Measurements from ENCODE around the gene CD83. TPM values are rescaled to one million over a fixed set of nuclear protein-coding genes. Genes with fewer than 3 reads are reported as not detected.

CD83 gene
- total RNA-seq, 1 donor from 2014 or later: 1.8 TPM

DNA sequence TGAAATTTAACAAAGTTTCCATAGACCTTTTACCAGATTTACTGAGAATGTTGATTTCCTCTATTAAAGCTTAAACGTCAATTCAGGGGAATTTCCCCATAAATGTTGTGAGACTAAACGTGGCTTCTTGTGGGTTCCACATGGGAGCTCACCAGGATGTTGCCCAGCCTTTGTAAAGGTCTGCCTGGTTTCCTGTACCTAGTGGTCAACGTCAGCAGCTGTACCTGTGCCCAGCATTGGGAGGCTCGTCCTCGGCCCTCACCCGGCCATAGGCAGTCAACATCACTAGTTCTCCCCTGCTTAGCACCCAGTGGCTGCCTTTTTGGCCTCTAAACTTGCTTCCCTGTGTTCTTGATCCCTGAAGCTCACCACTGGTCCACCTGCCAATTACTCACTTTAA lies 22.1 kb upstream of the CD83 start:
- Mint-ChIP-seq H3K4me1 (ENCODE audit: low read depth, unreplicated experiment) (no peaks in the 10 kb centered on the region), H3K27me3 (ENCODE audit: low read depth, unreplicated experiment) (peaks cover 1% of the 10 kb centered on the region), H3K36me3 (ENCODE audit: low read depth, unreplicated experiment) (peaks cover 3% of the 10 kb centered on the region), H3K4me3 (ENCODE audit: unreplicated experiment) (no peak overlapping the region), H3K27ac (ENCODE audit: unreplicated experiment) (no peak overlapping the region), H3K9me3 (ENCODE audit: unreplicated experiment) (no peaks in the 10 kb centered on the region)
- Histone ChIP-seq H3K36me3 (ENCODE audit: insufficient read depth, low read length) (no peaks in the 10 kb centered on the region), H3K4me3 (ENCODE audit: insufficient read depth, low read depth, low read length) (no peak overlapping the region), H3K9me3 (ENCODE audit: insufficient read depth, low read depth, low read length) (no peaks in the 10 kb centered on the region), H3K27me3 (ENCODE audit: insufficient read depth, low read length) (no peaks in the 10 kb centered on the region), H3K79me2 (ENCODE audit: insufficient read depth, low read length) (no peaks in the 10 kb centered on the region), H3K27ac (ENCODE audit: low read depth, low read length) (no peak overlapping the region), H3K9ac (ENCODE audit: low read length) (no peak overlapping the region), H4K20me1 (ENCODE audit: insufficient read depth, low read length) (no peaks in the 10 kb centered on the region), H3K4me1 (ENCODE audit: insufficient read depth, low read length) (no peaks in the 10 kb centered on the region), H3K4me2 (ENCODE audit: low read length) (no peak overlapping the region), H2AFZ (ENCODE audit: low read depth, low read length) (no peak overlapping the region)
- no peak for DNase-seq (ENCODE audit: low read depth)
- no peak for FAIRE-seq
- no peak for TF ChIP-seq EZH2 (IDR thresholded peaks at IDR 0.05; ENCODE audit: insufficient read depth, low read length)
- TF ChIP-seq, protein P1, sequence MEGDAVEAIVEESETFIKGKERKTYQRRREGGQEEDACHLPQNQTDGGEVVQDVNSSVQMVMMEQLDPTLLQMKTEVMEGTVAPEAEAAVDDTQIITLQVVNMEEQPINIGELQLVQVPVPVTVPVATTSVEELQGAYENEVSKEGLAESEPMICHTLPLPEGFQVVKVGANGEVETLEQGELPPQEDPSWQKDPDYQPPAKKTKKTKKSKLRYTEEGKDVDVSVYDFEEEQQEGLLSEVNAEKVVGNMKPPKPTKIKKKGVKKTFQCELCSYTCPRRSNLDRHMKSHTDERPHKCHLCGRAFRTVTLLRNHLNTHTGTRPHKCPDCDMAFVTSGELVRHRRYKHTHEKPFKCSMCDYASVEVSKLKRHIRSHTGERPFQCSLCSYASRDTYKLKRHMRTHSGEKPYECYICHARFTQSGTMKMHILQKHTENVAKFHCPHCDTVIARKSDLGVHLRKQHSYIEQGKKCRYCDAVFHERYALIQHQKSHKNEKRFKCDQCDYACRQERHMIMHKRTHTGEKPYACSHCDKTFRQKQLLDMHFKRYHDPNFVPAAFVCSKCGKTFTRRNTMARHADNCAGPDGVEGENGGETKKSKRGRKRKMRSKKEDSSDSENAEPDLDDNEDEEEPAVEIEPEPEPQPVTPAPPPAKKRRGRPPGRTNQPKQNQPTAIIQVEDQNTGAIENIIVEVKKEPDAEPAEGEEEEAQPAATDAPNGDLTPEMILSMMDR (IDR thresholded peaks at IDR 0.05; ENCODE audit: insufficient read depth, low read depth, low read length): no peak

DNA sequence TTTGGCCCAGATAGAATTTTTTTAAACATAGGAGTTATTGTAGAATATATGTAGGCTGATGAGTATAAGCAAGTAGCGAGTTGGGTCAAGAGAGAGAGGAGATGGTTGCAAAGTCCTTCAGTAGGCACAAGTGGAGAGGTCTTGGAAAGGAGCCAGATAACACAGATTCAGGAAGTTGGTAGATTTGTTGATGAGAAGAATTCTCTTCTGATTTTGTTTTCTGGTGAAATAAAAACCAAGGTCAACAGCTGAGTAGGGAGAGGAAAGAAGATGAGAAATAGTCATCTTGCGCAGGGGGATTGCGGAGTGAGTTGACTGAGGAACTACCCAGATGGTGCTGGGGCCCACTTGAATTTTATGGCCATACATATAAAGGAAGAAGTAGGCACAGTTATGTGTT lies 17.4 kb upstream of the CD83 start:
- Histone ChIP-seq H3K79me2 (ENCODE audit: insufficient read depth, low read length) (no peaks in the 10 kb centered on the region), H3K9ac (ENCODE audit: low read length) (no peak overlapping the region), H3K4me2 (ENCODE audit: low read length) (no peak overlapping the region), H3K9me3 (ENCODE audit: insufficient read depth, low read depth, low read length) (no peaks in the 10 kb centered on the region), H3K27me3 (ENCODE audit: insufficient read depth, low read length) (peaks cover 22% of the 10 kb centered on the region), H3K36me3 (ENCODE audit: insufficient read depth, low read length) (no peaks in the 10 kb centered on the region), H3K27ac (ENCODE audit: low read depth, low read length) (no peak overlapping the region), H2AFZ (ENCODE audit: low read depth, low read length) (no peak overlapping the region), H3K4me3 (ENCODE audit: insufficient read depth, low read depth, low read length) (no peak overlapping the region), H4K20me1 (ENCODE audit: insufficient read depth, low read length) (no peaks in the 10 kb centered on the region), H3K4me1 (ENCODE audit: insufficient read depth, low read length) (no peaks in the 10 kb centered on the region)
- H3K27ac Mint-ChIP-seq (ENCODE audit: unreplicated experiment): no peak overlapping the region
- H3K36me3 Mint-ChIP-seq (ENCODE audit: low read depth, unreplicated experiment): no peaks in the 10 kb centered on the region
- no peaks in the 10 kb centered on the region for H3K4me1 Mint-ChIP-seq (ENCODE audit: low read depth, unreplicated experiment)
- H3K9me3 Mint-ChIP-seq (ENCODE audit: unreplicated experiment): peaks cover 2% of the 10 kb centered on the region
- peaks cover 25% of the 10 kb centered on the region for H3K27me3 Mint-ChIP-seq (ENCODE audit: low read depth, unreplicated experiment)
- no peak for FAIRE-seq
- H3K4me3 Mint-ChIP-seq (ENCODE audit: unreplicated experiment): no peak overlapping the region
- DNase-seq (ENCODE audit: low read depth): no peak
- TF ChIP-seq, protein P1 (IDR thresholded peaks at IDR 0.05; ENCODE audit: insufficient read depth, low read depth, low read length): no peak
- TF ChIP-seq EZH2 (IDR thresholded peaks at IDR 0.05; ENCODE audit: insufficient read depth, low read length): no peak

DNA sequence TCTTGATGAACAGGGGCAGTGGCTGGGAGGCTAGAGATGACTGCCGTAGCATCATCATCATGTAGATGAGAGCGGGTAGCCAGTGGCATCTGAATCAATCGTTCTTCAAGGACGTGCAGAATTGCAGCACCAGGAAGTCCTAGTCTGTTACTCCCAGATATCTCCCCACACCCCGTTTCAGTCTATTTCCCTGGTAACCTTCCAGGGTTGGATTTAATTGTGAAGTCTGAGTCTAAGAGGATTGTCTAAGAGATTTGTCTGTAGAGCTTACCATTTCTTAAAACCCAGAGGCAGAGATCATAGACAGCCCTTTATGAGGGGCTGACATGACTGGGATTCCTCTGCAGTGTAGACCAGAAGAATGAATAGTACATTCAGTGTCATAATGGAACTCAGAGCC lies 16.6 kb upstream of the CD83 start:
- Mint-ChIP-seq H3K27ac (ENCODE audit: unreplicated experiment) (no peak overlapping the region), H3K9me3 (ENCODE audit: unreplicated experiment) (peaks cover 2% of the 10 kb centered on the region)
- no peak for FAIRE-seq

More for the DNA sequence above, 16.6 kb upstream of the CD83 start:
- no peak overlapping the region for H3K4me3 ChIP-seq (ENCODE audit: insufficient read depth, low read depth, low read length)
- no peak overlapping the region for H3K9ac ChIP-seq (ENCODE audit: low read length)
- H3K79me2 ChIP-seq (ENCODE audit: insufficient read depth, low read length): no peaks in the 10 kb centered on the region
- no peaks in the 10 kb centered on the region for H4K20me1 ChIP-seq (ENCODE audit: insufficient read depth, low read length)
- no peak overlapping the region for H3K27ac ChIP-seq (ENCODE audit: low read depth, low read length)
- Mint-ChIP-seq H3K27me3 (ENCODE audit: low read depth, unreplicated experiment) (peaks cover 25% of the 10 kb centered on the region), H3K4me1 (ENCODE audit: low read depth, unreplicated experiment) (no peaks in the 10 kb centered on the region), H3K4me3 (ENCODE audit: unreplicated experiment) (no peak overlapping the region), H3K36me3 (ENCODE audit: low read depth, unreplicated experiment) (no peaks in the 10 kb centered on the region)
- no peak overlapping the region for H3K4me2 ChIP-seq (ENCODE audit: low read length)
- peaks cover 22% of the 10 kb centered on the region for H3K27me3 ChIP-seq (ENCODE audit: insufficient read depth, low read length)
- no peaks in the 10 kb centered on the region for H3K9me3 ChIP-seq (ENCODE audit: insufficient read depth, low read depth, low read length)
- no peak overlapping the region for H2AFZ ChIP-seq (ENCODE audit: low read depth, low read length)
- H3K36me3 ChIP-seq (ENCODE audit: insufficient read depth, low read length): no peaks in the 10 kb centered on the region
- H3K4me1 ChIP-seq (ENCODE audit: insufficient read depth, low read length): no peaks in the 10 kb centered on the region
- TF ChIP-seq, protein P1 (IDR thresholded peaks at IDR 0.05; ENCODE audit: insufficient read depth, low read depth, low read length): no peak
- TF ChIP-seq EZH2 (IDR thresholded peaks at IDR 0.05; ENCODE audit: insufficient read depth, low read length): no peak
- no peak for DNase-seq (ENCODE audit: low read depth)
